ENCODE measurements around the gene ZGPAT.

Gene ZGPAT

DNA sequence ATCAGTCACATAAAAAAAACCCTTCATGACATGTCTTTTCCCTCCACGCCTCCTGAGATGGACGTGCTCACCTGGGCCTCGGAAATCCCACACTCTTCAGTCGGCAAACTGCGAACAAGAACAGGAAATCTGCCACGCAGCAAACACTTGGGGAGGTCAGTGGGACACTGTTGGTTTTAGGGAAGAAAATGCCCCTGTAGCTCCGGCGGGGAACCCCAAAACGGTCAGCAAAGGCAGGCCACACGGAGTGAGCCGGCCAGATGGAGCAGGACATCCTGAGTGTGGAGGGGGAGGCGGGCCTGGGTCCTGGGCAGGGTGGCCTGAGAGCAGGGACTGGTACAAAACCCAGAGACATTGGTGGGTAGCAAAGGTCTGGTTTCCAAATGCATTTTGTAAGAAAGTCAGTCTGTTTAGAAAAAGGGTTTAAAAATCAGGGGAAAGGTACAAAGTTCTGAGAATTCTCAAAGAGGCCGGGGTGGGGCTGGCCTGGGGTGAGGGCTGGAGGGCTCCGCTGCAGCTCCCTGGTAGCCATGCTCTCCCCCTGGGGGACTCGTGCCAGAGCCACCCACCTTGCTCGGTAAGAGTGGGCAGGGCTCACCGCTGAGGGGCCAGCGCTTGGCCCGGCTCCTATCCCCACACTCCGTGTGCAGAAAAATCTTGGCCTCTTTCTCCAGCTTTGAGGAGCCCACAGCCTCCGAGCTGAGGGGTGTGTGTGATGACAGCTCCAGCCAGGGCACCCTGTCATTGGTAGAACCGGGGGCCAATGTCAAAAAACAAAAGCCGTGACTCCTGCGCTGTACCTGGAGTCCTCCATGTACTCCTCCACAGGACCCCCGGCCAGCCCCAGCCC lies 37.0 kb downstream of the ZGPAT start:
- DNase-seq (ENCODE audit: low read depth, low spot score), result no peak

DNA sequence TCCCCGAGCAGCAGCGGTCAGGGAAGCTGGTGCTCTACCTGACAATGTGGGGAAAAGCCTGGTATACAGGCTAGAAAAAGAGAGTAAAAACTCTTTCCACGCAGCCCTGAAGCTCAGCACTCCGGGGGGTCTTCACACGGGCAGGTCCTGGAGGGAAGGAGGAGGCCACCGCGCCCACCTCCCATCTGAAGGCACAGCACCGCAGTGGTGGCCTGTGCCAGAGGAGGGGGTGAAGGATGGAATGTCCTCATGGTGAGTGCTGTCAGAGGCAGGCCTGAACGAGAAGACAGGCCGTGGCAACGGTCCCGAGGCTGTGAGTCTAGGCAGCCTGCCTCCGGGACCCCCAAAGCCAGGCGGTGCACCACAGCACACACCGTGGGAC lies 37.6 kb downstream of the ZGPAT start:
- DNase-seq (ENCODE audit: low read depth, low spot score), result no peak

DNA sequence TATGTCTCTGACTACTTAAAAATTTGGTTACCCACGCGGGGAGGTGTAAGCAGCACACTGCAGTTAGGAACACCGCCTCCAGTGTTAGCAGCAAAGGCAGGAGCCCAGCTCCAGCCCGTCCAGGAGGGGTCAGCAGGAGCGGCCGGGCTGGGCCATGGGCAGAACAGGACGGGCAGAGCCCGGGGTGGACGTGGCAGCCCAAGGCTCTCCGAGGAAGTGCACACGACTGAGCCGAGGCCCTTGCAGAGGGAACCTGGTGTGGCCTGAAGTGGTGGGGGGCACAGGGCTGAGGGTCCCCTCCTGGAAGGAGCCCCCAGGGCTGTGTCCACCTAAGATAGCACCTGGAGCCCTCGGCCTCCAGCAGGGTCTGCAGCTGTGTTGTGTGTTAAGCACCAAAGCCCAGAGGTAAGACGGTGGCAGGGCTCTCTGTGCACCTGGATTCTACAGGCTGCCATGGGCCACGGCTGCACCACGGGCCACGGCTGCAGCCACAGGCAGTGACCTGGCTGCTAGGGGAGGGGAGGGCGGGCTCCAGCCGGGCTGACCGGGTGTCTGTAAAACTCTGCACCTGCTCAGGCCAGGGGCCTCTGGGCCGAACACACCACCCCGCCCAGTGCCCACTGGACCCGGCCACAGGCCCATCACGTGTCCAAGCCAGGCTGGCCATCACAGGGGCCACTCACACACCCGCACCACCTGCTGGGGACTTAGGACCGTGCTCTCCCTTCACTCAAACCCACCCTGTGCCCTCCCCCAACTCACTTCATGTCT lies 38.3 kb downstream of the ZGPAT start:
- DNase-seq (ENCODE audit: low read depth, low spot score), result no peak

DNA sequence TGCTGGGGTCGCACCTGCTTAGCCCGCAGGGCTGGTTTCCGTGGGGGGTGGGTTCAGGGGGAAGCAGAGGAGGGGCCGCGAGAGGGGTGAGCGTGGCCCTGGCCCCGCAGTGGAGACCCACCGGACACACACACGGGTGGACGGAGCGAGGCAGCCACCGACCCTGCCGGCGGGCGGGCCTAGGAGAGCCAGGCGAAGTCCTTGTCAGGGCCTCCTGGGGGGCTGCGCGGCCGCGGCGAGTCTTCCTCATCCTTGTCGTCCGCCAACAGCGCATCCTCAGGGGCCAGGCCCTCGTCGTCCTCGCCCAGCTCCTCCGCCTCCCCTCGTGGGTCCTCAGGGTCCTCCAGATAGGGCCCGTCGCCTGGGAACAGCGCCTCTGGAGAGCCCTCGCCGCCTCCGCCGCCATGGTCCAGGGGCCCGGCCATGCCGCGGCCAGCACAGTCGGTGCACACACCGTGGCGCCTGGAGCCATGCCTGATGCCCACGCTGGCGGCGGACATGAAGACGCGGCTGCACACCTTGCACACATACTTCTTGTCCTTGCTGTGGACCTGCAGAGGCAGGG lies 39.0 kb downstream of the ZGPAT start:
- DNase-seq (ENCODE audit: low read depth, low spot score), result no peak

DNA sequence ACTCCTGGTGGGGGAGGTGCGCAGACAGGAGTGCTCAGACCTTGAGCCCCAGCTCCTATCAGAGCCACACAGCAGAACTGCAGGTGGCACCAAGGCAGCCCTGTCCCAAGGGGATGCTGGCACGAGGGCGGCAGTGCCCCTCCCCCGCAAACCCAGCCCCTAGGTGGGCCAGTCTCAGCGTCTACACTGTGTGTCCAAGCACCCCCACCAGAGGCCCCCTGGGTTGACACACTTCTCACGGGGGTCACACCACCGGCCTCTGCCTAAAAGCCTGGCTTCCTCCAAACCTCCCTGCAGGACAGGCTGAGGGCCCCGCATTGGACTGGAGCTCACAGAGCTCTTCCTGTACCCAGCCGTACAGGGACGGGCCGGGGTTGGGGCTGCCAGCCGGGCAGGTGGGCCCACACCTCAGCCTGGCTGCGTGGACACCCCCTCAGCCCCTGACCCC lies 39.8 kb downstream of the ZGPAT start:
- DNase-seq (ENCODE audit: low read depth, low spot score), result no peak

DNA sequence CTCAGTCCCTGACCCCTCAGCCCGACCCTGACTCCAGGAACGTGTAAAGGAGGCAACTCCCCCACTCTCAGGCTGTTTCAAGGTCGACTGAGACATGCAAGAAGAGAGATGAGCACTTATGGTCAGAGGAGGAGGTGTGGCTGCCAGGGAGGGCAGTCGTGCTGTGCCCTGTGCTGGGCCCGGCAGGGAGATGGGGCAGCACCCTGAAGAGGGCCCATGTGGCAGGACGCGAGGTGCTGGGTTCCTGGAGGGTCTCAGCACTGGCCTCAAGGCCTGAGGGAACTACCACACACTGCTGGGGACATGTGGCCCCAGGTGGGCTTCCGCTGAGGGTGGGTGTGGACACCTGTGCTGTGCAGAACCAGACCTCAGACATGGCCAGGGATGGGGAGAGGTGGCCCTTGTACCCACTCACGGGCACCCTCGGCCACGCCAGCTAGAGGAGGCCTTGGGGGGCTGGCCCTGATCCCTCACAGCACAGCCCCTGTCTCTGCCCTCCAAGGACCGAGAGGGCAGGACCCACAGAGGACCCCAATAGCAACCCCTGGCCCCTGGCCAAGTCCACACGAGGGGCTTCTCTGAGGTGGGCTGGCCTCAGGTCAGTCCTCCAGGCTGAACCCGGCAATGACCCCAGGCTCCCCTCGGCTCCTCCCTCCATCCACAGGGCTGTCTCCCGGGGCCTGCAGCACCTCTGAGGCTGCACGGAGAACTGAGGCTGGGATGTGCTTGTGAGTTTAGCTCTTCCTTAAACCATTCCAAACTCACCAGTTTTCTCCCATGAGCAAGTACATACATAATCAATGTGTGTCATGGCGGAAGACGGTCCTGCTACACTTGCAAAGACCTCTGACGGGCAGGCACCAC lies 40.5 kb downstream of the ZGPAT start:
- DNase-seq (ENCODE audit: low read depth, low spot score), result no peak

DNA sequence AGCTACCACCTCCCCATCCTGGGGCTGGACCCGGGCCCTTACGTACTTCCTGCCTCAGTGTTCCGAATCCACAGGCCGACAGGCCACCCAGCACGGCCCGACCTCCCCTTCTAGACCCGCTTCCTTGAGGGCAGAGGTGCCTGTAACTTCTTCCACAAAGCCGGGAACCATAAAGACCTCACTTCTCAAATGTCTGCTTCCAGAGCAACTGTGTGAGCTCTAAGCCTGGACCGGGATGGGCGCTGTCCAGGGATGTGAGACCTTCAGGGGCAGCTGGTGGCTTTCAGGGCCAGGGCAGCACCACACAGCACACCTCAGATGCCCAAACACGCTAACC lies 41.1 kb downstream of the ZGPAT start:
- DNase-seq (ENCODE audit: low read depth, low spot score), result no peak

DNA sequence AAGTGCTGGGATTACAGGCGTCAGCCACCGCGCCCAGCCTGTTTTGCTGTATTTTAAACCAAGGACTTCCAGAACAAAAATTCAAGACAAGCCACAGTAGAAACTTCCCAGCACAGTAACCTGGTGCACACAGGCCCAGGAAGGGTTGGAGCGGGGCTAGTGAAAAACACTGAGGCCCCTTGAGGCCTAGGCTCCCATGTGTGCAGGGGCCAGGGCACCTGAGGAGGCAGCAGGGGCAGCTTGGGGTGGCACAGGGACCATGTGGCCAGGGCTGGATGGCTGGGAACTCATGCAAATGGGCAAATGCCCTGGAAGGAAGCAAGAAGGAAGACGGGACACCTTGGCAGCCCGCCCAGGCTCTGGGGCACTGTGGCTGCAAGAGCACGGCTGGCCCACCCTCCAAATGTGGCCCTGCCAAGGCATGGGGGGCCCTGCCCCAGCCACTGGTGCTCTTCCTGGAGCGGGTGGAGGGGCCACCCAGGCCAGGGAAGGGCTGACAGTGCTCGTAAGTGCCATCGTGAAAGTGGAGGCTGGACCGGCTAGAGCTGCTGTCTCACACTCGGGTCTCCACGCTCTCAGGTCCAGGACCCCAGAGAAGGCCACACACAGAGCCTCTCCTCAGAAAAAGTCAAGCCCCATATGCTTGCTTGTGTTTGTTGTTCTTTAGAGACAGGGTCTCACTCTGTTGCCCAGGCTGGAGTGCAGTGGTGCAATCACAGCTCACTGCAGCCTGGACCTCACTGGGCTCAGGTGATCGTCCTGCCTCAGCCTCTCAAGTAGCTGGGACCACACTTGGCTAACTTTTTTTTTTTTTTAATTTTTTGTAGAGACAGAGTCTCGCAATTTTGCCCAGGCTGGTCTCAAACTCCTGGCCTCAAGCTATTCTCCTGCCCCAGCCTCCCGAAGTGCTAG lies 42.0 kb downstream of the ZGPAT start:
- DNase-seq (ENCODE audit: low read depth, low spot score), result no peak

DNA sequence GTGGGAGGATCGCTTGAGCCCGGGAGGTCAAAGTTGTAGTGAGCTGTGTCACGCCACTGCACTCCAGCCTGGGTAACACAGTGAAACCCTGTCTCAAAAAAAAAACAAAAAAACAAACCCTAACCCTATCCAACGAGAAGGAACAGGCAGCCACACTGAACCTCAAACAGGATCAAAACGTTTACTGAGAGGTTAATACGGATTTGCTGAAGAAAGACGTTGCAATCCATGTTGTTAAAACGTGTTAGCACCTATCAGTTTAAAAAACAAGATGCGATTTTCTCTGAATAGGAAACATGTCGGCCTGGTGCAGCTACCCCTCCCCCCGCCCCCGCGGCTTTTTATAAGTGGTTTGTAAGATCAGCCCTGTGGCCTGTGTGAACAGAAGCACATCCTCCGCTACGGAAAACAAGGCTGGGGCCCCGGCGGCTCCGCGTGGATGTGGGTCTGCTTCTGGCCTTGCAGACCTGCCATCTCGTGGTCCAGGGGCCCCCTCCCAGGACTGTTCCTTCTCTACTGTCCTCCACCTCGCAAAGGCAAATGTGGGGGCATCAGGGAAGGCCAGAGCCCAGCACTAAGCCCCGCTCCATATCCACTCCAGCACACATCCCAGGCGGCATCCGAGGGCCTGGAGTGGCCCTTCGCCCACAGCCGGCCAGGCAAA lies 43.1 kb downstream of the ZGPAT start:
- DNase-seq (ENCODE audit: low read depth, low spot score), result no peak

DNA sequence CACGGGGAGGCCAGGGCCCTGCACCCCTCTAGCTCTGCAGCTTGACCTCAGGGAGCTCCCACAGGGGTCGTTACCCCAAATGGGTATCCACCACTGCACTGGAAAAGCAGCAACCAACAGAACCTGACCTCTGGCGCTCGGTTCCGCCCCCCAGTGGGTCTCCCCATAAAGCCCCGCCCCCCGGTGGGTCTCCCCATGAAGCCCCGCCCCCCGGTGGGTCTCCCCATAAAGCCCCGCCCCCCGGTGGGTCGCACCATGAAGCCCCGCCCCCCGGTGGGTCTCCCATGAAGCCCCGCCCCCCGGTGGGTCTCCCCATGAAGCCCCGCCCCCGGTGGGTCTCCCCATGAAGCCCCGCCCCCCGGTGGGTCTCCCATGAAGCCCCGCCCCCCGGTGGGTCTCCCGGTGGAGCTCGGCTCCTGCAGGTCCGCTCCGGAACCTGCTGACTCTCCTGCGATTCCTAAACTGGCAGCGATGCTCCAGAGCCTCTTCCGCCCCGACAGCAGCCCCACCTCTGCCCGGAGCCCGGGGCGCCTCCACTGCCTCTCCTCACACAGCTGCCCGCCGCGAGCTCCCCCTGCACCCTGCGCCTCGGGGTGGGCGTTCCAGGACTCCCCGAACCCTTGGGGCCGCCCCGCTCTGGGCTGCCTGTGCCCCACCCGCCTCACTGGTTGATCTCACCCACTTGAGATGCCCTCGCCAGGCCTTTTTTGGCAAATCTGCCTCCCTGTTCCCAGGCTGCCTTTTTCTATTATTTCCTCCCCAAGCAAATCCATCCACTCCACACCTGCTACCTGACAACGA lies 43.8 kb downstream of the ZGPAT start:
- DNase-seq (ENCODE audit: low read depth, low spot score), result no peak

DNA sequence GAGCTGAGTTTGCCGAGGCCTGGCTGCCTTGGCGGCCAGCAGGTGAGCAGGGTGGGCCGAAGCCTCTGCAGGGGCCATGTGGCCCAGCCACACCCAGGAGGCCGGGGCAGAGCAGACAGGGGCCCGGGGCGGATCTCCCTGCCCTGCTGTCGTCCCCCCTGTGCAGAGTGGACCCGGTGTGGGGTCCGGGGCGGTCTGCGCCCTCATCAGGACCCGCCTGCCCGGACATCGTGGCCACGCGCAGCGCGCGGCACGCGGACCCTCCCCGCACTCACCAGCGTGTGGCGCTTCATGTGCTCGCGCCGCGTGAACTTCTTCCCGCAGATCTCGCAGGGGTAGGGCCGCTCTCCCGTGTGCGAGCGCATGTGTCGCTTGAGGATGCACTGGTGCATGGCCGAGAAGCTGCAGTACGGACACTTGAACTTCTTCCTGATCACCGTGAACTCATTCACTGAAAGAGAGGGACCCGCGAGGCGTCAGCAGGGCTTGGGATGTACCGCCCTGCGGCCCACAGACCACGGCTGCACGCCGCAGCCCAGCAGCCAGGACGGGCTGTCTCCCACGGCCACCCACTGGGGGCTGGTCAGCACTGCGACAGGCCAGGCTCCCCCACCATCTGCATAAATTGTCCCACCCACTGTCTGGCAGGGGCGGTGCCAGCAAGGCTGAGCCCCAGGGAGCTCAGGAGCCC lies 44.7 kb downstream of the ZGPAT start:
- DNase-seq (ENCODE audit: low read depth, low spot score), result no peak

DNA sequence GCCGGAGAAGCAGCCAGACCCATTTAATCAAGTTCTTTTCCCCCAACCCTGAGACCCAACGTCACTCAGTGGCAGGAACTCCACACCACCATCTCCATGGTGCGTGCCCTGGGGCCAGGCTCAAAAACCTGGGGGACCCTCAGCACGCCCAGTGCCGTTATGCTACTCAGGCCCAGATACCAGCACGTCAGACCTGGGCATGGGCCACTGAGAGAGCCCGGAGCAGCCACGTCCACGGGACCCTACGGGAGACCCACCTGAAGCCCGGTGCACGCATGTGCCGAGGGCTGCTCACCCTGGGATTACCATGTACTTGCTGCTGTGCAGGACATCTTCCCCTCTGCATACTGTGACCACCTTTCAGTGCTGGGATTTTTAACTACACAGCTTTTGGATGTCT lies 45.5 kb downstream of the ZGPAT start:
- DNase-seq (ENCODE audit: low read depth, low spot score), result no peak

DNA sequence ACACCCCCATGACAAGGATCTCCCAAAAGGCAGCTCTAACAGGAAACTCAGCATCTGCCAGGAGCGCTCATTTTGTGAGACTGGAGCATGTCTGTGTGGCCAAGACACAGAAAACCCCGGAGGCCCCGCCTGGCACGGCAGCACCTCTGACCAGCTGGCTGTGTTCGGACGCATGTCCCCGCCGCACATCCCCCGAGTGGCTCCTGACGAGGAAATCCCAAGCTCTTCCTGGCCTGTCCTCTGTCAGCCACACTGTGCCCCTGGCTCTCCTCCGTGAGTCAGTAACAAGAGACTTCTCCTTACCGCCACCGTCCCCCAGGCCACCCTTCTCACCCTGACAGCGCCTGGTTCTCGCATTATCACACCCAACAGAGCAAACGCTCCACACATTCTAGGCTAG lies 46.2 kb downstream of the ZGPAT start:
- no peak for DNase-seq (ENCODE audit: low read depth, low spot score)

DNA sequence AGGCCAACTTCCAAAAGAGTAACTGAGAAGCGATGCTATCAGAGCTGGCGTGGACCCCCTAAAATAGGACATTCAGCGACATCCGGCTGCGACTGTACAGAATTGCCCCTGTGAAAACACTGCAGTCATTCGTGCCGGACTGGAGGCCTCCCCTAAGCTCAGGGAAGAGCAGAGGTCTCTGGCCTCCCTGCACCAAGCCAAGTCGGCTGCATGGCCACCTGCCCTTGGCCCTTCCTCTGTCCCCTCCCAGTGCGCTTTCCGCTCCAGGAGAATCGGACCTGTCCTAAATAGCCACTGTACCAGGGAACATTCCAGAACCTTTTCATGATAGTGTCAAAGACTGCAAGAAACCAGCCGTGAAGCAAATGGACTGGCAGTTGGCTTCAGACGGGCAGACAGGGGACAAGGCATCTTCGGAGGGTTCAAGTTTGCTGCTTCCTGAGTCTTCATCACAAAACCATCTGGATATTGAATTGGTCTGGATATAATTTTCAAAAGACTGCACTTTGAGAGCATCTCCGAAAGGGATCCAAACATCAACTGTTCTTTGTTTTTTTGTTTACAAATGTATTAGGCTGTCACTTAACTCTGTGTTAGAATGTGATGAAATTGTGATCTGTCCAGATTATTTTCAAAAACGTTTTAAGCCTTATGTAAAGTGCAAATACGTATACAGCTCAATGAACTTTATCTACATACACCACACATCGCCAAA lies 48.3 kb downstream of the ZGPAT start:
- DNase-seq (ENCODE audit: low read depth, low spot score), result no peak

DNA sequence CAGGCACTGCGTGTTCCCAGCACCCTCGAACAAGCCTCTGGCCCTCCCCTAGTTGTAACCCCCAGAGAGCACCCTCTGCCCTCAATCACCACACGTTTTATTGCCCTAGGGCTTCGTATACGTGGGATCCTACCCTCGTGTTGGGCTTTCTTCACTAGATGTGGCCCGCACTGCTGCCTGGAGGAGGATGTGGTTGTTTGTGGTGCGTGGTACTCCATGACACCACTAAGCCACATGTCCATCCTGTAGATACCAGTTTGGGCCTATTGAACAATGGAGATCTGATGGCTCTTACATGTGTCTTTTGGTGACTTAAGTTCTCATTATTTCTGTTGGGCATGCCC lies 48.8 kb downstream of the ZGPAT start:
- no peak for DNase-seq (ENCODE audit: low read depth, low spot score)

DNA sequence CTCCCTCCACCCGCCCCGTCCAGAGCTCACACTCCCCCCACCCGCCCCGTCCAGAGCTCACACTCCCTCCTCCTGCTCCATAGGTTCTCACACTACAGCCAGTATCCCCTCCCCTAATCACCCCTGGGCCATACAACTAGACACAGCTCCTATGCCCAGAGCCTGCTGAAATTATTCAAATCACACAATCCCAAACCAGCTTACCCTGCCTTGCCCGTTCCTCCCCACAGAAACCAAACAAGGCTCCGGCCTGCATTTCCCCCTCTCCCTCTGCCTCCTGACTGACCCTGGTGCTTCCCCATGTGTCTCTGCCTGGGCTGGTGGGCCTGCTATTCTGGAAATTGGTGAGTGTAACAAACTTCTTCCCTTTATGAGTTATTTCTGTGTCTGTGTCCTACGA lies 50.3 kb downstream of the ZGPAT start:
- DNase-seq (ENCODE audit: low read depth, low spot score), result no peak

DNA sequence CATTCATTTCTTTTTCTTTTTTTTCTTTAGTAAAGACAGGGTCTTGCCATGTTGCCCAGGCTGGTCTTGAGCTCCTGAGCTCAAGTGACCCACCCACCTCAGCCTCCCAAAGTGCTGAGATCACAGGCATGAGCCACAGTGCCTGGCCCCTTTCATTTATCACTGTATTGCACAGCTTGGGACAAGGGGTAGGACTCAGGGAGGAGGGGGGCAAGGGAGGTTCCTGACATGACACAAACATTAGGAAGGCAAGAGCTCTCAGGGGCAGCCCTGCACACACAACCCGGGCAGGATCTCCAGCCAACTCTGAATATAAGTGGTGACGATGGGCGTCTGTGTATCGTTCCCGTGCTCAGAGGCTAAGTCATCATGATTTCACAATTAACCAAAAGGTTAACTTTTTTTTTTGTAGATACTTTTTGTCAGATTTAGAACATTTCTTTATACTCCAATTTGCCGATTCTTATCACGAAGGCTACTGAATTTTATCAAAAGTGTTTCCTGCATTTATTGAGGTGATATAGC lies 51.6 kb downstream of the ZGPAT start:
- DNase-seq (ENCODE audit: low read depth, low spot score), result no peak

Data from brain pericyte (primary cell).